8988T (cell line): Measurements from ENCODE around the gene RAB7A.
"Not testable (repeated sequence)": the region's sequence is repeated elsewhere in the genome, so short reads cannot be mapped to it uniquely, and the experiment has no call there.

Experiments
- DNase-seq: peaks from one replicate; pipeline ENCODE4 v3.0.0; 2011

Gene RAB7A

DNA sequence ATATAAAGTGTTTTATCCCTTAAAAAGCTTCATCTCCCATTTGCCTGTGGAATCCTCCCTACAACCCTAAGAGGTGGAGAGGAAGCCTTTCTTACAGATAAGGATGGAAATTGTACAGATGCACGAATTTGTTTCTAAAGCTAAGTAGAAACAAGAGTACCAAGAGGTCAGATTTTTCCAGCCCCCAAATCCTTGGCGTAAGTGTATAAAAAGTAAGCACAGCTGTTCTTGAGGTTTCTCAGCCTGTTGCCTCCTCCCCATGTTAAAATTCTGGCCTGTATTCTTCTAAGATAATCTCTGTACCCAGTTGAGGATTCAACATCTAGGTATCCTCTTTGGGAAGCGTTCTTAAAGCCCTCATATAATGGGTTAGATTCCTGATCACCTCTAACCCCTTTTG, 34.9 kb downstream of the RAB7A start:
- DNase-seq = no peak

DNA sequence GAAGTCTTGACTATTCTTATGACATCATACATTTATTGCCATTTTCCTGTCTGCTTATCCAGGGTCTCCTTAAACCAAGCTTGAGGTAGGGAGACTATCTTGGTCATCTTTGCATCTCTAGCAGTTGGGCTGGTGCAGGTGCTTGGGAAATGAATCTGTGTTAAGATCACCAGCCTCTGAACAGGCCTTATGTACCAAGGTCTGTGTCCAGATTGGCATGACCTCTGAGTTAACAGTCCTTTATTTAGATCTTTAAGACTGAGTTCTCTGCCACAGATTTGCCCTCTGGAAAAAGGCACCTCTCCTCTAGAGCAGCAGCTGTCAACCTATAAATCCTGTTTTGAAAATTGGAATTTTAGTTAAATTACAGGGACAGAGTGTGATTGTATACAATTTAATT, 35.4 kb downstream of the RAB7A start:
- DNase-seq = no peak

DNA sequence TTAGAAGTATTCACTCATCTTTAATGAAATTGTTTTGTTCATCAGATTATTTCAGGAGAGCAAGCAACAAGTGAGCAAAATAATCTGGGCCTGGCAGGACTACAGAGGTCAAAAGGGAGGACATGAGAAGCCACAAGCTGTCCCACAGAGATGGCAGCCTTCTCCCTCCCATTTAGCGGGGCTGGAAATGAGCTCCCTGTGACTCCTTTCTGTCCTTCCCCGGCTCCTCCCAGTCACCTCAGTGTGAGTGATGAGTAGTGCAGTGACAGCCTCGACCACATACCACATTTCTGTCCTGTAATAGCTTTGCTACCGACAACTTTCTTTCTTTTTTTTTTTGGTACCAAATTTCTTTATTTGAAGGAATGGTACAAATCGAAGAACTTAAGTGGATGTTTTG, 38.0 kb downstream of the RAB7A start:
- no peak for DNase-seq

DNA sequence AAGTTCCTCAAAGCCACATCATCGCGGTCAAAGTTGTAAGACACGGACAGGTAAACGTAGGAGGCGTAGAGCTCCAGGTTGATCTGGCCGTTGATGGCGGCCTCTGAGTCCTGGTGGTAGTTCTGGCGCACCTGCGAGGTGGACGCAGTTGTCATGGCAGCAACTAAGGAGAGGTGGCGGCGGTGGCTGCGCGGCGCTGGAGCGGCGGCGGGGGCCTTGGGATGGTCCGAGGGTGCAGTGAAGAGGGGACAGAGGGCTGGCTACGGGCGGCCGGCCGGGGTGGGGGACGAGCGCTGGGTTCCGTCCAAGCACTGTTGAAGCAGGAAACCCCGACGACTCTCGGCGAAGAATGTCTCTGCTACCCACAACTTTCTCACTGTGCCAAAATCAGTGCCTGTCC, 38.9 kb downstream of the RAB7A start:
- no peak for DNase-seq

DNA sequence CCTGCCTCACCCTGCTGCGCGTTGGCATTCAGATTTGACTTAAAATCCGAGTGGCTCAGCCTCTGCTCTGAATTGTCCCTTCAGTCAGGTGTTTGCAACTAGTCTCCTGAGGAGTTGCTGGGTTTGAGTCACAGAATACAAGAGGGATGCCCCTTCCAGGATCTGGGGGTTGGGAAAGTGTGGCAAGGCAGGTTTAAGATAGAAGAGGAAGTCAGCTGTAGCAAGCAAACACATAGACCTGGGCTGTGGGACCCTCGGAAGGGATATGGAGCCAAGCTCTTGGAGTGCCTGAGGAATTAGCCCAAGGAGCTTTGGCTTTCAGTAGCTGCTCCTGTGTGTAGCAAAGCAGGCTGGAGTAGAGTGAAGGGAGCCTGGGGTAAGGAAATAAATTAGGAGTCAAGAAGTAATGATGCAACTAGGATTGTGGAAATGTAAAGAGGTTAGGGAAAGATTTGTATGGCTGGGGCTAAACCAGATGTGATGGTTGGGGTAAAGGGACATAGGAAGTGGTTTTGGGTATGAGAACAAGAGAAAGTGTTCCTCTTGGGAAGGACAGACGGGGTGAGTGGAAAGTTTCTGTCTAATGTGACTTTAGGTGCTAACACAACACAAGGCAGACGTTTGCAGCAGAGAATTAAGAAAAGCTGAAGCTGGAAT, 41.2 kb downstream of the RAB7A start:
- DNase-seq = no peak

DNA sequence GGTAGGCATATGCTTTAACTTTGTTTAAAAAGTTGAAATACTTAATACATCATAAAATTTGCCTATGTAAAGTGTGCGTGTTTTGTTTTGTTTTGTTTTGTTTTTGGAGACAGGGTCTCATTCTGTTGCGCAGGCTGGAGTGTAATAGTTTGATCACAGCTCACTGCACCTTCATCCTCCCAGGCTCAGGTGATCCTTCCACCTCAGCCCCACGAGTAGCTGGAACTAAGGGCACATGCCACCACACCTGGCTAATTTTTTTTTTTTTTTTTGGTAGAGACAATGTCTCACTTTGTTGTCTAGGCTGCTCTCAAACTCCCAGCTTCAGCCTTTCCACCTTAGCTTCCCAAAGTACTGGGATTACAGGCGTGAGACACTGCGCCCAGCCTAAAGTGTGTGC, 42.5 kb downstream of the RAB7A start:
- no peak for DNase-seq

DNA sequence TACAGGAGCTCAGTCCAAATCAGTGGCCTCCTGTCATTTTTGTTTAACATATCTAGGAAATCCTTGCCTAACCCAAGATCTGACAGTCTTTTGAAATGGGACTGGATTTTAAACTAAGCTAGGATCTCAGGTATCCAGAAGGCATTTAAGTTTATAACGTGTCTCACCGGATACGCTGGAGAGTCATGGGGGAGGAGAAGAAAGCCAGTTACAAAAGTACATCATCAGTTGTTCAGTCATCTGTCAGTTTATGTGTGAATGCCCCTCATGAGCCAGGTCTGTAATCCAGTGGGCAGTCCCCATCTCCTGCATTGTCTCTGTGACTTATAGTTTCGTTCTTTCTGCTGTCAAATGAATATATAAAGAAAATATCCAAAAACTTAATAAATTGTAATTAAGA, 44.4 kb downstream of the RAB7A start:
- no peak for DNase-seq

DNA sequence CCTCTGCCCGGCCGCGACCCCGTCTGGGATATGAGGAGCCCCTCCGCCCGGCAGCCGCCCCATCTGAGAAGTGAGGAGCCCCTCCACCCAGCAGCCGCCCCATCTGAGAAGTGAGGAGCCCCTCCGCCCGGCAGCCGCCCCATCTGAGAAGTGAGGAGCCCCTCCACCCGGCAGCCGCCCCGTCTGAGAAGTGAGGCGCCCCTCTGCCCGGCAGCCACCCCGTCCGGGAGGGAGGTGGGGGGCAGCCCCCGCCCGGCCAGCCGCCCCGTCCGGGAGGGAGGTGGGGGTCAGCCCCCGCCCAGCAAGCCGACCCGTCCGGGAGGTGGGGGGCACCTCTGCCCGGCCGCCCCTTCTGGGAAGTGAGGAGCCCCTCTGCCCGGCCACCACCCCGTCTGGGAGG, 47.2 kb downstream of the RAB7A start:
- not testable (repeated sequence) for DNase-seq

DNA sequence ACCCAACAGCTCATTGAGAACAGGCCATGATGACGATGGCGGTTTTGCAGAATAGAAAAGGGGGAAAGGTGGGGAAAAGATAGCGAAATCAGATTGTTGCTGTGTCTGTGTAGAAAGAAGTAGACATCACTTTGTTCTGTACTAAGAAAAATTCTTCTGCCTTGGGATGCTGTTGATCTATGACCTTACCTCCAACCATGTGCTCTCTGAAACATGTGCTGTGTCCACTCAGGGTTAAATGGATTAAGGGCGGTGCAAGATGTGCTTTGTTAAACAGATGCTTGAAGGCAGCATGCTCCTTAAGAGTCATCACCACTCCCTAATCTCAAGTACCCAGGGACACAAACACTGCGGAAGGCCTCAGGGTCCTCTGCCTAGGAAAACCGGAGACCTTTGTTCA, 47.6 kb downstream of the RAB7A start:
- DNase-seq = not testable (repeated sequence)

DNA sequence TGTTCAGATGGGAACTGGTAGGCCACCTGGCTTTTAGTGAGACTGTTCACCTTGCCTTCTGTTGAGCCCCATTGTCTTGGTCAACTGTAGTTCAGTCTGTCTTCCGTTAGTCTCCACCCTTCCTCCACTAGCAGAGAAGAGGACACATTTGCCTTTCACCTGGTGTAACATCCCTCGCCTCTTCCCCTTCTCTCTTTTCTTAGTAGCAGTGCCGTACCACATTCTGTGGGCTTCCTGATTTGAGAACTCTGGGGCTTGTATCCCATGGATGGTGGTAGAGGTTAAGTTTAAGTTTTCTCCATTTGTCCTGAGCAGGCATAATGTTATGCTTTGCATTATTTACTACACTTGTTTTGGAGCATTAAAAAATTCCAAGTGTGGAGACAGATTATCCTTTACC, 49.3 kb downstream of the RAB7A start:
- no peak for DNase-seq

DNA sequence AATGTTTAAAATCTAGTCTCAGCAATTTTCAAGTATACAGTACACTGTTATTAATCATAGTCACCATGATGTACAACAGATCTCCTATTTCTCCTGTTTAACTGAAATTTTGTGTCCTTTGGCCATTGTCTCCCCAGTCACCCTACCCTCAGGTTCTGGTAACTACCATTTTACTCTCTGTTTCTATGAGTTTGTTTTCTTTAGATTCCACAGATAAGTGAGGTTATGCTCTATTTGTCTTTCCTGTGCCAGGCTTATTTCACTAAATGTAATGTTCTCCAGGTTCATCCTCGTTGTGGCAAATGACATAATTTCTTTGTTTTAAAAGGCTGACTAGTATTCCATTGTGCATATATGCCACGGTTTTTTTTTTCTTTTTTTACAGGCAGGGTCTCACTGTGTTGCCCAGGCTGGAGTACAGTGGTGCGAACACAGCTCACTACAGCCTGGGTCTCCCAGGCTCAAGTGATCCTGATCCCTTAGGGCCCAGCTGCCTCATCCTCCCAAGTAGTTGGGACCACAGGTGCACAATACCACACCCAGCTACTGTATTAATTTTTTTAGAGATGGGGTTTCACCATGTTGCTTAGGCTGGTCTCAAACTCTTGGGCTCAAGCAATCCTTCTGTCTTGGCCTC, 50.0 kb downstream of the RAB7A start:
- DNase-seq = no peak

DNA sequence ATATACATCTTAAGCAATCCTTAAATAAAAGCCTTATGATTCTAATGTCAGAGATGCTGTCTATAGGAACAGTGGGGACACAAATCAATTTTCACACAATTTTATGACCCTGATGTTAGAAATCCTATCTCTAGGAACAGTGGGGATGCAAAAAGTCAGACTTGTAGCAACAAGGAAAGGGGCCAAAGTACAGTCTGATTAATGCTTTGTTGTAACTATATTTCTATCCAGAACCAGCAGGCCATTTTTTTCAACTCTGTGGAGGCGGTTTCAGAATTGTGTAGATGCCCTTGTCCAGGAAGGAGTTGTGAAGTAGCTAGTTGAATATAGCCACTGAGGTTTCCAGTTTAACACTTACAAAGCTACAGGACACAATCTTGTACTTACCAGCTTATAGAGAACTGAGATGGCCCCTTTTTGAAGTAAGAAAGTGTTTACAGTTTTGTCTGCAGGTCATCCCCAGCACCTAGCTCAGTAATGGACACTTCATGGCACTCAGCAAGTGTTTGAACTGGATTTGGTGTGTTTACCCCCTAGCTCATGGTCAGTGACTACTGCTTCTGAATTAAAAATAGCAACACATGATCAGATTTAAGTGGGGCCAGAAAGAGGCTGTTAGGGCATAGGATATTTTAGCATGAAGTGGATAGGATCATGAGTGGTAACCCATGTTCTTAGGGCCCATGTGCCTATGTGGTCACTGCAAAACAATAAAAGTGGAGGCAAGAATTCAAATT, 54.3 kb downstream of the RAB7A start:
- DNase-seq = no peak

DNA sequence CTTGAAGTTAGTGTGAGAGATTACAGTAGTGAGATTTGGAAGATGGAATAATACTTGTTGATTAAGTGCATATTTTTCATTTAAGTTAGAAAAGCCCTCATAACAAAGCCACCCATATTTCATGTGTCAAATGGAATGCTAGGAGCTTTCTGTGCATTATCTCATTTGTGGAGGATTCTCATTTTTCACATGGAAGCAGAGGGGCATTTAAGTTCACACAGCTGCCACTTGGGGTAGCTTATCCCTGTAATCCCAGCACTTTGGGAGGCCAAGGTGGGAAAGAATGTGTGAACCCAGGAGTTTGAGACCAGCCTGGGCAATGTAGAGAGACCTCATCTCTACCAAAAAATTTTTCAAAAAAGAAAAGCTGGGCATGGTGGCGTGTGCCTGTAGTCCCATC, 55.2 kb downstream of the RAB7A start:
- no peak for DNase-seq

DNA sequence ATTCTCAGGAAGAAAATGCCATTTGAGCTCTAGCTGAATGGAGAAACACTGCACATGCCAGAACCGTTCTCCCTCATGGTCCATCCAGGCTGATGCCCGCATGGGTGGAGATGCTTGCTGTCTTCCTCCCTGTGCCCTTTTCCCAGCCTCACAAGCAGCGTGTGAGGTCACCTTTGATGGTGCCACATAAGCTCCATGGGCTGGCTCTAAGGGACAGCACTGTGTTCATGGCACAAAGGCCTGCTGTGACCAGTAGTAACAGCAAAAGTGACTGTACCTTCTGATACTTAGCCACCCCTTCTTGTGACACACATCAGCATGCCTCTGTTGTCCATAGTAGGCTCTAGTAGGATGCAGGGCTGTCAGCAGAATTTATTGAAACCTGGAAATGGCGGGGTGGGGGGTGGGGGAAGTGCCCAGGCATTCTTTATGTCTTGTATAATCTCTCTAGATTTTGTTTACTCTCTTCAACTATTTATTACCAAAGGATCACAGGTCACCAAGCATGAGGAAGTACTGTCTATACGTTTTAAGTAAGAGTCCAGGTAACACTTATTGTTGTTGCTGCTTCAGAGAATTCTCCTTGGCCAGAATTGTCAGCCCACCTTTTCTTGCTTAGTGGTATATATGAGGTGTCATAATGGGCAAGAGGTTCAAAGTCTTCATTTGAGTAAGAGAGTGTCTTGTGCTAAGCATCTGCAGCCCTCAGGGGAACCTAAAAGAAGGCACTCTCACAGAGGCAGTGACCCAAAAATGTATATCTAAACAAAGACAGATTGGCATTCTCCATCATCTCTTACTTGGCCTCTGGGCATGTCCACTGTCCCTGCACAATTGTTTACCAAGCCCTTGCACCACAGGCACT, 56.5 kb downstream of the RAB7A start:
- no peak for DNase-seq

DNA sequence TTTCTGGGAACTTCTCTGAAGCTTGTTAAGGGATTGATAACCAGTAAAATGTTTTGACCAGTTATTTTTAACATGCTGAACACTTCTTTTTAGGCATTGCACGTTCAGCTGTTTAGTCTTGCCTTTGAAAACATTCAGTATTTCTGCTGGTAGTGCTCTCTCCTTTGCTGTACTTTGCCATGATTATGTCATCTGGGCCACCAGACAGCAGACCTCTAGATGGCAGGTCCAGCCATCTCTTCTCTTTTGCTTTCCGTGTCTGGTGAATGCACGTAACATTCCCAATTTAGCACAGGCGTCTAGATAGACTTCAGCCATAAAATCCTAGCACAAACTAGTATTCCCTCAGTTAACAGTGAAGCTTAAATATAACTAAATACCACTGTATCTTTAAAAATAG, 57.8 kb downstream of the RAB7A start:
- DNase-seq = no peak

DNA sequence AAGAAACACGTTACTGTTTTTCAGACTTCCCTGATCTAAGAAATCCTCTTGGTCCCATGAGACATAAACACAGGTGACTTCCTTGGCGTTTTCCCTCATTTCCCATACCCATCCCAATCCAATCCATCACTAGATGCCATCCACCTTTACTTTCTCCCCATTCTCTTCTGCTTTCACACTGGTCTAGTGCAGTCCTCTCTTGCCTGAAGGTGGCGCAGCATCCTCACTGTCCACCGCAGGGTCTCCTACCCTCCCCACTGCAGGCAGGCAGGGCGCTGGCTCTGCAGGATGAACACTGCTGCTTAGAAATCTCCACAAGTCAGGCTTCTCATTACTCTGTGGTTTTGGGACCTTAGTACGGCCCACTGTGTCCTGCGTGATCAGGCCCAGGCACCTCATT, 58.2 kb downstream of the RAB7A start:
- no peak for DNase-seq

DNA sequence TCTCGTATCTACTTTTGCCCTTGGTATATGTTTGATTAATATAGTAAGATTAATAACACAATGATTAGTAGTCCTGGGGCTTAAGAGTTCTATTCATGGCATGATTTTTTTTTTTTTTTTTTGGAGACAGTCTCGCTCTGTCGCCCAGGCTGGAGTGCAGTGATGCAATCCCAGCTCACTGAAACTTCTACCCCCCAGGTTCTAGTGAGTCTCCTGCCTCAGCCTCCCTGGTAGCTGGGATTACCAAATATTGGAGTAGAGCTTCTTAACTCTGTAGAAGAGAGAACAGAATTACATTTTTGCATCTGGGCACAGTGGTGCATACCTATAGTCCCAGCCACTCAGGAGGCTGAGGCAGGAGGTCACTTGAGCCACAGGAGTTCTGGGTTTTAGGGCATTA, 58.9 kb downstream of the RAB7A start:
- DNase-seq = no peak

DNA sequence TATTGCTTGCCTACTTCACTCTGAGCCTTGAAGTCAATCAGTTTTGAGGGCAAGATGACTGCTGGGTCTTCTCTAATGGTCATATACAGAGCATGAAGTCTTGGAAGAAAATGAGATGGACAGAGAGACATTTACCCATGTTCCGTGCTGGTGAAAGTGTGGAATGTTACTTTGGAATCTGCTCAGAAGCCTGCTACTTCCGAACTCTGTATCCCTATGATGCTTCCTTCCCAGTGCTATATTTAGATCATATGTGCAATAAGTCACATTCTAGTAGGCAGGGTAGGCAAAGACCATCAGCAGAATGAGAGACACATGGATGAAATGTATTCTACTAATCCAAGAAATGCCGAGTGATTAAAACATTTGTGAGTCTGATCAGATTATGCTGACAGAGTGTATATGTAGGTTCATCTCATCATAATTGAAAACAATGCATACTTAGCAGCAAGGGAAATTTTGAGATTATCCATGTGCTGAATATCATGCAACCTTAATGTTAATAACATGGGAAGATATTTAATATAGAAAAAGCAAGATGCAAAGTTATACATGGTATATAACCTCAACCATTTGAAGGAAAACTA, 60.5 kb downstream of the RAB7A start:
- no peak for DNase-seq

DNA sequence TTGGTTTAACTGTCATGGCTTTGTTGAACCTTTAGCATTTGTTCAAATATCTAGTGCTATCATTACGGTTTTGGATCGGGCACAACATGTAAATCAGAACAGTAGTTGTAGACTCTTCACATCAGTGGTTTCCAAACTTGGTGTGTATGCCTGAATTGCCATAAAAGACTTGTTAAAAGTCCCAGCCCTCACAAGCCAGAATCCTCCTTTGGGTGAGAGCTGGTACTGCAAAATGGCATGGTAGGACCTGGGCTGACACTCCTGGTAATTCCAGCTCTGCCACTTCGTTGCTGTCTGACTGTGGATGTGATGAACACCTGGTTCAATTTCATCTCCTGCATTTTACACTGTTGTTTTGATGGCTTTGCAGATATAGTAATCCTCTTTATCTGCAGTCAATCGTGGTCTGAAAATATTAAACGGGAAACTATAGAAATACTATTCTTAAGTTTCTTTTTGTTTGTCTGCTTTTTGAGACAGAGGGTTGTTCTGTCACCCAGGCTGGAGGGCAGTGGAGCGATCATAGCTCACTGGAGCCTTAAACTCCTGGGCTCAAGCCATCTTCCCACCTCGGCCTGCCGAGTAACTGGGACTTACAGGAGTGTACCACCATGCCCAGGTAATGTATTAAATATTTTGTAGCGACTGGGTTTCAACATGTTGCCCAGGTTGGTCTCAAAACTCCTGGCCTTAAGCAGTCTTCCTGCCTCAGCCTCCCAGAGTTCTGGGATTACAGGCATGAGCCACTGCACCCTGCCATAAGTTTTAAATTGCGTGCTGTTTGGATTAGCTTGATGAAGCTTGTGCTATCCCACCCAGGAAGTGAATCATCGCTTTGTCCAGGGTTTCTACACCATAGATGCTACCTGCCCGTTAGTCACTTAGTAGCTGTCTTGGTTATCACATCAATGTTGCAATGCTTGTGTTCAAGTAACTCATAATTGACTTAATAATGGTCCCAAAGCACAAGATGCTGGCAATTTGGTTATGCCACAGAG, 61.6 kb downstream of the RAB7A start:
- no peak for DNase-seq

DNA sequence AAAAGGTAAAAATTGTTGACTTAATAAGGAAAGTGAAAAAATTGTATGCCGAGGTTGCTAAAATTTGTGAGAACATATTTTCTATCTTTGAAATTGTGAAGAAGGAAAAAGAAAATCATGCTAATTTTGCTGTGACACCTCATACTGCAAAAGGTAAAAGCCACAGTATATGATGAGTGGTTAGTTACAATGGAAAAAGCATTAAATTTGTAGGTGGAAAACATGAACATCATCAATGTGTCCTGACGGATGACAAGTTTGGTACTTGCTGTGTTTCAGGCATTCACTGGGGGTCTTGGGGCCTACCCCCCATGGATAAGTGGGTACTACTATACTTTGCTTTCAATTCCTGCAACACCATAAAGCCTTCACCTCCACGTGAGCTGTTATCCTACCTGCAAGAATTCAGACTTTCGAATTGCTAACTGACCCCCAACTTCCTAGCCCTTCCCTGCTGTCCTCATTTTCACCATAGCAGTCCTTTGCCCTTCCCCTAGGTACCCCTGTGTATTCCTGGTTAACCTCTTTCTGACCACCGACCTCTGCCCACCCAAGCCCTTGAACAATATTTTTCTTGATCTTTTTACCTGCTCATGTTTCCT, 62.4 kb downstream of the RAB7A start:
- DNase-seq = no peak

DNA sequence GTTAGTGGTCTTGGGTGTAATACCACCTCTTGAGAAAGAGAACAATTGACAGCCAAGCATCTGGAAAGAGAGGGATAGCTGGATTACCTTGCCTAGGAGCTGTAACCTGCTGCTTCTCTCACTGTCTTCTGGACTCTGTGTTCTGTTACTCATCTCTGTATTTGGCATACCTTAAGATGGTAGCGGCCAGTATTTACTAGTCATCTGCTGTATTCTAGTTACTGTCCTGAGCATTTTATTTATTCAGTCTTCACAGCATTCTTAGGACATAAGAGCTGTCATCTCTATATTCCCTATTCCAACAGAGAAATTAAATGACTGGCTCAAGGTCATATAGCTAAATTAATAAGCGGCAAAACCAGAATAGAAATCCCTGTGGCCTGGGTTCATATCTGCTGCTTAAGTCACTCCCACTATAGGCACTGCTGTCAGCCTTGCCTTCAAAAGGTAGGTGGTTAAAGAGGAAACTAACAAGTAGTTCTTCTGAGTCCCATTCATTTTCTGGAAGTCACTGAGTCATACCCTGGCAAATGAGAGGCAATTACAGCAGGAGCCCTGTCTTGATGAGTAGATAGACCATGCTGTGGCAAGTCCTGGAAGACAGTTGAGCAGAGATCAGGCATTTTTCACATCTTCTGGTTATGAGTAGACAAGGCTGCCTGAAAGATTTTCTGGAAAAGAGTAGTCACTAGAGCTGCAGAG, 68.2 kb downstream of the RAB7A start:
- no peak for DNase-seq
